Panc1 (cell line): ENCODE results near the gene ZFP3.

Experiments
- POLR2AphosphoS5 ChIP-seq: IDR thresholded peaks from 2 replicates; pipeline ENCODE4 v1.6.1; 2012; ENCODE audit warnings: mild to moderate bottlenecking, low read depth, low read length, moderate library complexity
- TF ChIP-seq, protein P1 (sequence below): fragments of 450-650 bp; IDR thresholded peaks from 2 replicates; pipeline ENCODE4 v1.5.1; 2017; ENCODE audit warnings: mild to moderate bottlenecking
- TF ChIP-seq, protein P2 (sequence below), 2 experiments: IDR thresholded peaks; 2 replicates each; pipeline ENCODE4 v1.6.1; 2011 to 2012; ENCODE audit warnings: low read depth in 2 of 2, control low read depth in 1 of 2, low read length in 1 of 2, mild to moderate bottlenecking in 1 of 2, moderate library complexity in 1 of 2; ENCODE audit not compliant: insufficient read depth in 1 of 2

DNA sequence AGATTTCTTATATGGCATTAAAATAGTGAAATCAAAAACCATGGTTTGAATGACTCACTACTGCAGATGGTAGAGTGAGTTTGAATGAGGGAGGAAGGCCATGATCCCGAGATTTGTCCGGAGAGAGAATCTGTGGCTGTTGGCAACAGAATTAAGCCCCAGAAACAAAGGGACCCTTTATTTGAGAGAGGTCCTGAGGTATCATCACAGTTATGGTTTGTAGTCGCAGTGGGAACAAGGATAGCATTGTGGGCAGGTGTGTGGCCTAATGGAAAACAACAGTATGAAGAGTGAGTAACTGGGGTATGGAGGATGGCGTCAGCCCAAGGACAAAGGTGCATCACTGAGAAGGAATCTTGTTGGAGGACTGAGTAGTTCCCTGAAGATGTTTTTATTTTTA lies 8.5 kb upstream of the ZFP3 start:
- TF ChIP-seq, protein P1, sequence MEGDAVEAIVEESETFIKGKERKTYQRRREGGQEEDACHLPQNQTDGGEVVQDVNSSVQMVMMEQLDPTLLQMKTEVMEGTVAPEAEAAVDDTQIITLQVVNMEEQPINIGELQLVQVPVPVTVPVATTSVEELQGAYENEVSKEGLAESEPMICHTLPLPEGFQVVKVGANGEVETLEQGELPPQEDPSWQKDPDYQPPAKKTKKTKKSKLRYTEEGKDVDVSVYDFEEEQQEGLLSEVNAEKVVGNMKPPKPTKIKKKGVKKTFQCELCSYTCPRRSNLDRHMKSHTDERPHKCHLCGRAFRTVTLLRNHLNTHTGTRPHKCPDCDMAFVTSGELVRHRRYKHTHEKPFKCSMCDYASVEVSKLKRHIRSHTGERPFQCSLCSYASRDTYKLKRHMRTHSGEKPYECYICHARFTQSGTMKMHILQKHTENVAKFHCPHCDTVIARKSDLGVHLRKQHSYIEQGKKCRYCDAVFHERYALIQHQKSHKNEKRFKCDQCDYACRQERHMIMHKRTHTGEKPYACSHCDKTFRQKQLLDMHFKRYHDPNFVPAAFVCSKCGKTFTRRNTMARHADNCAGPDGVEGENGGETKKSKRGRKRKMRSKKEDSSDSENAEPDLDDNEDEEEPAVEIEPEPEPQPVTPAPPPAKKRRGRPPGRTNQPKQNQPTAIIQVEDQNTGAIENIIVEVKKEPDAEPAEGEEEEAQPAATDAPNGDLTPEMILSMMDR = no peak
- TF ChIP-seq, protein P2, sequence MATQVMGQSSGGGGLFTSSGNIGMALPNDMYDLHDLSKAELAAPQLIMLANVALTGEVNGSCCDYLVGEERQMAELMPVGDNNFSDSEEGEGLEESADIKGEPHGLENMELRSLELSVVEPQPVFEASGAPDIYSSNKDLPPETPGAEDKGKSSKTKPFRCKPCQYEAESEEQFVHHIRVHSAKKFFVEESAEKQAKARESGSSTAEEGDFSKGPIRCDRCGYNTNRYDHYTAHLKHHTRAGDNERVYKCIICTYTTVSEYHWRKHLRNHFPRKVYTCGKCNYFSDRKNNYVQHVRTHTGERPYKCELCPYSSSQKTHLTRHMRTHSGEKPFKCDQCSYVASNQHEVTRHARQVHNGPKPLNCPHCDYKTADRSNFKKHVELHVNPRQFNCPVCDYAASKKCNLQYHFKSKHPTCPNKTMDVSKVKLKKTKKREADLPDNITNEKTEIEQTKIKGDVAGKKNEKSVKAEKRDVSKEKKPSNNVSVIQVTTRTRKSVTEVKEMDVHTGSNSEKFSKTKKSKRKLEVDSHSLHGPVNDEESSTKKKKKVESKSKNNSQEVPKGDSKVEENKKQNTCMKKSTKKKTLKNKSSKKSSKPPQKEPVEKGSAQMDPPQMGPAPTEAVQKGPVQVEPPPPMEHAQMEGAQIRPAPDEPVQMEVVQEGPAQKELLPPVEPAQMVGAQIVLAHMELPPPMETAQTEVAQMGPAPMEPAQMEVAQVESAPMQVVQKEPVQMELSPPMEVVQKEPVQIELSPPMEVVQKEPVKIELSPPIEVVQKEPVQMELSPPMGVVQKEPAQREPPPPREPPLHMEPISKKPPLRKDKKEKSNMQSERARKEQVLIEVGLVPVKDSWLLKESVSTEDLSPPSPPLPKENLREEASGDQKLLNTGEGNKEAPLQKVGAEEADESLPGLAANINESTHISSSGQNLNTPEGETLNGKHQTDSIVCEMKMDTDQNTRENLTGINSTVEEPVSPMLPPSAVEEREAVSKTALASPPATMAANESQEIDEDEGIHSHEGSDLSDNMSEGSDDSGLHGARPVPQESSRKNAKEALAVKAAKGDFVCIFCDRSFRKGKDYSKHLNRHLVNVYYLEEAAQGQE (IDR thresholded peaks at IDR 0.05; ENCODE audit: insufficient read depth in 1 of 2, low read depth in 2 of 2, low read length in 1 of 2) = no peak
- TF ChIP-seq POLR2AphosphoS5 = no peak
